Activated CD8-positive, alpha-beta memory T cell treated with anti-CD3 and anti-CD28 coated beads, Interleukin-2, amount 50 U/mL, for 1 hour (primary cell): Measurements from ENCODE around the gene CRISPLD2.

Source experiments
- DNase-seq: peaks from one replicate; pipeline ENCODE4 v3.0.0-alpha.2; 2020; ENCODE audit errors: extremely low read depth

The CRISPLD2 gene

DNA sequence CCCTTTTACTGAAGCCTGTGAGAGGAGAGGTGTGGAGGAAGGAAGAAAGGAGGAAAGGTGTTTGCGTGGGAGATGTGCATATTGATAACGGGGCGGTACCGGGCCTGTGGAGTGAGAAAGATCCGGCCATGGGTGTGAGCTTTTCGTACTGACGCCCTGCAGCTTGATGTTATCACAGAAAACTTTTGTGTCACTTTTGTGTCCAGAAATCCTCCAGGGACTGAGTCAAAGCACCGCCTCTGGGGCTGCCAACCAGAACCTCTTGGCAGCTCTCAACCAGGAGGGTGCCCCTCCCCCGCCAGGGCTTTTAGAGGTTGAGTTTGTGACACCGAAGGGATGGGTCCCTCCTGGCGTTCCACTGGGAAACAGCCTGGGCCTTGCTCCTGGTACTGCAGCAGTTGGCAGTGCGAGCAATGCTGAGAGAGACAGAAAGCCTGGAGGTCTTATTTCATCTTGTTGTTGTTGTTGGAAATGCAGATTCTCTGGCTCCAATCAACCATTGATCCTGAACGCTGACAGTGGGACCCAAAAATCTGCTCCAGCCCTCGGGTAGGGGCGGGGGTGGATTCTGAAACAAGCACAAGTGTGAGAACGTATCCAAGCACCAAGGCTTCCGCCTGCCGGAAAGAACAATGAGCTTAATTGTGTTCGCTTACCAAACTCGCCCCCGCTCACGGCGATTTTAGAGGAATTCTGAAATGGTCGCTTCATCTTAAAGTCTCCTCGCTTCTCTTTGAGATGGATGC, 65.0 kb downstream of the CRISPLD2 start:
- DNase-seq = no peak

DNA sequence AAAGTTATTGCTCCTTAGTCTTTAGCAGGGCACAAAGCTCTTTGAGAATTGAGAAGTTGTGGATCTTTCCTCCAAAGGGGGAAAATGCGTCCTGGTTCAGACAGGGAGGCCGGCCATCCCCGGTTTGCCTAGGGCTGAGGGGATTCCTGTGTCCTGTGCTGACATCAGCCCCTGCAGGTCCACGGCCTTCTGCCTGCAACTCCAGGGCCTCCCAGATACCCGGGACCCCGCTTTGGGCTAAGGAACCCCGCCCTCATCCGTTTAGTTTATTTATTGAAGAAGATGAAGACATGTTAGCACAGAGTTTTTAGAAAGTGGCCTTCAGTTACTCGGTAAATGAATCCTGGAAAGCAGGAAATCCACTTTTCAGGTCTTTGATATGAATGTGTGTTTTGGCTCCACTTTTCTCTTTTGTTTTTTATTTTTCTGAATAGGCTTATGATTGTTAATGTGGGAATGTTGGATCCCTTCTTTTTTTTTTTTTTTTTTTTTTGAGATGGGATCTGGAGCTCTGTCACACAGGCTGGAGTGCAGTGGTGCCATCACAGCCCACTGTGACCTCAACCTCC, 65.6 kb downstream of the CRISPLD2 start:
- DNase-seq = no peak

- DNase-seq = no peak
Measured at GRCh38 chr16:84886497-84887090, 66.8 kb downstream of the CRISPLD2 start.

DNA sequence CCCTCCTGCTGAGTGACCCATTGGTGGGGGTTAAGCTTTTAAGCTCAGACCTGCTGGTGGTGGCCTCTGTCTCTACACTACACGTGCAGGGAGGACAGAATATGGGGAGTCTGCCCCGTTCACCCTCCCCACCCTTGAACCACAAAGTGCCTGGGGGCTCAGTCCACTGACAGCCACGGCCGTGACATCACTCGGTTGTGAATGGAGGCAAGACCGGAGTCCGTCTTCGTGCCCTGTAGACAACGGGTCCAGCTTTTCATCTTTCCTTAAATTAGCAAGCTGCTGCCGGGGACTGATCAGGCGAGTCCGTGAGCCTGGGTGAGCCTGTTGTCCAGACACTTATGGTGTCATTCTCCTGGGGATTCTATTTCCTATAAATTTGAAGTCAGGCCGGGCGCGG, 67.4 kb downstream of the CRISPLD2 start:
- no peak for DNase-seq

DNA sequence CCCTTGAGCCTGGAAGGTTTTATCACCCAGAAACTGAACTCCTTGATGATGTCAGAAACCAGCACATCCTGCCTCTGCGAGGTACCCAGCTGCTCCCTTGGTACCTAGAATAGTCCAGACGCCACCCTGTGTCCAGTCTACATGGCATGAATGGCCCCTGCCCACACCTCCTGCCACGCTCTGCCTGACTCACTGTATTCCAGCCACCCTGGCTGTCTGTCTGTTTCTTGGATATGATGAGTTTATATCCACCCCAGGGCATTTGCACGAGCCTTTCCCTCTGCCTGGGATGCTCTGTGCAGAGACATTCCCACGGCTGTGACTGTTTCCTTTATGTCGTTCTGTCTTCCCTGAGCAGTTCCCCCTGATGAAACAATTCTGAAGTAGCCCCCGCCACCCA, 68.7 kb downstream of the CRISPLD2 start:
- no peak for DNase-seq

DNA sequence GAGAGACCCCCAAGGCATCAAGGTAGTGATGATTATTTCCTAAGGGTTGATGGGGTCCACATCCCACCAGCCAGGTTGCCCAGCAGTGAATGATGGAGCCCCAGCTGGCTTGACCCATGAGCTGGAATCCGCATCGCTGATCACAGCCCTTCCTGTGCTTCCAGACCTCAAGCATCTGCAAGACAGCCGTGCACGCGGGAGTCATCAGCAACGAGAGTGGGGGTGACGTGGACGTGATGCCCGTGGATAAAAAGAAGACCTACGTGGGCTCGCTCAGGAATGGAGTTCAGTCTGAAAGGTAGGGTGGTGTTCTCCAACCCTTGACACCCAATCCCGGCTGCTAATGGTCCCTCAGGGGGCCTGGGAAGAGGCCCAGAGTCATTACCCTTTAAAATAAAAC, 69.3 kb downstream of the CRISPLD2 start:
- DNase-seq = no peak

DNA sequence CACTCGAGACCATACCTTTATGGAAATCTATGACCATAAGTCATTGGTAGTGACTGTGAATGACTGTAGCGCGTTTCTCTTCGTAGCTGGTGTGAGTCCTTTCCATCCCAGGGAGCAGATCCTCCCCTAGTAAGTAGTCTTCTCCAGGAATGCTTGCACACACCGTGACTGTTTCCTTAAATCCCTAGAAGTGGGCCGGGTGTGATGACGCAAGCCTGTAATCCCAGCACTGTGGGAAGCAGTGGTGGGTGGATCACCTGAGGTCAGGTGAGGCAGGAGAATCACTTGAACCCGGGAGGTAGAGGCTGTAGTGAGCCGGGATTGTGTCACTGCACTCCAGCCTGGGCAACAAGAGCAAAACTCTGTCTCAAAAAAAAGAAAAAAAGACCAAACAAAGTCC, 70.6 kb downstream of the CRISPLD2 start:
- DNase-seq = no peak

DNA sequence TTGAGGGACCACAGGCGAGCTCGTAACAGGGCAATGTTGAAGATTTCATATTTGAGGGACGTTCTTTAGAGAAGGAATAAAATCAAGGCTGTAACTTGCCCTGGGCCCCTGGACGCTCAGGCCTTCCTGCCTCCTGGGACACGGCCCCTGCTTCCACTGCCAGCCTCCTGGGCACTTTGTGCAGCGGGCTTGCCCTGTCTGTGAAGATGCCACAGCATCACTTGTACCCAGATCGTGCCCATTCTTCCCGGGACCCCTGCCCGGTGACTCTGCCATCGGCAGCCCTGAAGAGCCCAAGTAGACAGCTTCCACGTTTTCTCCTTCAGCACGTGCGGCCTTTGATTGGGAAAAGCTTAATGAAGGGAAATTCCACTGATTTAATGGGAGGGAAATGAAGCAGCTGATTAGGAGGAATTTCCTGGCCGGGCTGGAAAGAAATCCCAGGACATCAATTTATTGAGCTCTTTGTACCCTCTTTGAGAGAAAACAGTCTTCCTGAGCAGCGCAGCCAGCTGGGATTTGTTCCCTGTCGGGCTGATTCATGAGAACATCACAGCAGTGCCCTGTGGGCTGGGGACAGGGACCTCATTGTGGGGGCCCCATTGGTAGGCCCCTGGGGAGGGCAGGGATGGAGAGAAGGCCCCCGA, 71.5 kb downstream of the CRISPLD2 start:
- no peak for DNase-seq

- DNase-seq = no peak
Measured at GRCh38 chr16:84892097-84892496, 72.3 kb downstream of the CRISPLD2 start.

GRCh38 chr16:84893467-84893848, 73.7 kb downstream of the CRISPLD2 start:
- DNase-seq = no peak

GRCh38 chr16:84893849-84894599, 74.2 kb downstream of the CRISPLD2 start:
- DNase-seq = no peak

DNA sequence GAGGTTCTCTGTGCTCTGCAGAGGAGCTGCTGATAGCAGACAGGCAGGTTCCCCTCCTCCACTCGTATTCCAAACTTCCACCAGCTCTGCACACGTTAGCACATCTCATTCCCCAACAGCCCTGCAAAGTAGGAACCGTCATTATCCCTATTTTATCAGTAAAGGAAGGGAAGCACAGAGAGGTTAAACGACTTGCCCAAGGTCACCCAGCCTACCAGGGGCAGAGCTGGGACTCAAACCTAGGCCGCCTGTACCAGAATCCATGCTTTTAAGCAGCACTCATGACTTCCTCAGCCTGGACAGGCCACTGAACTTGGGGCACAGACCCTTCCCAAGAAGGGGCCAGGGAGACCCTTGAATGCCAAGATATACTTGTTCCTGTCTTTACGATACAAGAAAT, 75.2 kb downstream of the CRISPLD2 start:
- DNase-seq = no peak

GRCh38 chr16:84896847-84897246, 77.1 kb downstream of the CRISPLD2 start:
- no peak for DNase-seq

DNA sequence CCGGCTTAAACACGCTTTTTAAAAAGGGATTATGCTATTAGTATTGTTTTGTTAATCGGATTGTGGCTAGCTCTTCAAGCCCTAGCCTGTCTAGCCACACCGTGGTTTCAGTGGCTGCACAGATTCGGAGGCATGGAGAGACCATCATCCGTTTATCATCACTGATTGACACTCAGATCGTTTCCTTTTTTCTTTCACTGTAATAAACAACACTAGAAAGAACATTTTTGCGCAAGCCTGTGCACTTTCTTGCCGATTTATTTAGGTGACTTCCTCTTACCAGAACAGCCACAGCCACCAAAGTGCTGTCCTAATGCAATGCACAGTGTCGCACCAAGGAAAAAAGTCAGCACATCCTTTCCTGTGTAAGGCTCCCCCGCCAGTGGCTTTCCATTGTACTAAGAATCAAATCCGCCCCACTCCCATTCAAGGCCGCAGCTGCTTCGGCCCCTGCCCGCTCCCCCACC, 78.2 kb downstream of the CRISPLD2 start:
- no peak for DNase-seq

DNA sequence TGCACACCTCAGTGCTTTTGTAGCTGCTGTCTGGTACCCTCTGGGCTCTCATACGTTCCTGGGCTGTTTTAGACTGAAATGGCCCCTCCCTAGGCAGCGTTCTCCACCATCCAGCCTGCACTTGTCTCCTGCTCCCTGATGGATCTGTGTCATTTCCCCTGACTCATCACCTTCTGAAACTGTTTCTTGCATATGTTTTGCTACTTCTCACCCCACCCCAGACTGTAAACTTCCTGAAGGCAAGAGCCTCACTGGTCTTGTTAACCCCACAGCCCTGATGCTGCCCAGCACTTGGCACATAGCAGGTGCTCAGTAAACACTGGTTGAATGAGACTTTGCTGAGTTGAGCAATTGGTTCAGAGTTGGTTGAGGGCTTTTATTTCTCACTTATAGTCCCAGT, 78.7 kb downstream of the CRISPLD2 start:
- DNase-seq = no peak

- DNase-seq = no peak
Measured at GRCh38 chr16:84899414-84899813, 79.6 kb downstream of the CRISPLD2 start.

DNA sequence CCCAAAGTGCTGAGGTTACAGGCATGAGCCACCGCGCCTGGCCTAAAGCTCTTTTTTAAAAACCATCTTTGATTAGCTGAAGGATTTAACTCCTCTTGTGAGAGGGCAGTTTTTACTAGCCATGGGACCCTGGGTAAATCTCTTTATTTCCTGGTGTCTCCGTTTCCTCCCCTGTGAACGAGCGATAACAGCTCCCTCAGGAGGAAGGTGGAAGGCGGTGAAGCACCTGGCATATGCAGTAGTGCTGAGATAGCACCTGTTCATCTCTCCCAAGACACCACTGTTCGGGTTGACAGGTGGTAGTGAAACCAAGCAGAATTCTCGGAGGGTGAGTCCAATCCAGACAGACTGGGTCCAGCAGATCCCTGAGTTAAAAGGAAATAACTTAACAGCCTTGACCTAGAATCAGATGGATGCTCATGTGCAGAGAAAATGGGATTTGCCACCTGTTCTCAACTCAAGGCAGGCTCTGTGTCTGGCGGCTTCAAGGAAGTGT, 86.2 kb downstream of the CRISPLD2 start:
- no peak for DNase-seq

- no peak for DNase-seq
Measured at GRCh38 chr16:84907051-84907450, 87.3 kb downstream of the CRISPLD2 start.

GRCh38 chr16:84907575-84907974, 87.8 kb downstream of the CRISPLD2 start:
- DNase-seq = no peak

DNA sequence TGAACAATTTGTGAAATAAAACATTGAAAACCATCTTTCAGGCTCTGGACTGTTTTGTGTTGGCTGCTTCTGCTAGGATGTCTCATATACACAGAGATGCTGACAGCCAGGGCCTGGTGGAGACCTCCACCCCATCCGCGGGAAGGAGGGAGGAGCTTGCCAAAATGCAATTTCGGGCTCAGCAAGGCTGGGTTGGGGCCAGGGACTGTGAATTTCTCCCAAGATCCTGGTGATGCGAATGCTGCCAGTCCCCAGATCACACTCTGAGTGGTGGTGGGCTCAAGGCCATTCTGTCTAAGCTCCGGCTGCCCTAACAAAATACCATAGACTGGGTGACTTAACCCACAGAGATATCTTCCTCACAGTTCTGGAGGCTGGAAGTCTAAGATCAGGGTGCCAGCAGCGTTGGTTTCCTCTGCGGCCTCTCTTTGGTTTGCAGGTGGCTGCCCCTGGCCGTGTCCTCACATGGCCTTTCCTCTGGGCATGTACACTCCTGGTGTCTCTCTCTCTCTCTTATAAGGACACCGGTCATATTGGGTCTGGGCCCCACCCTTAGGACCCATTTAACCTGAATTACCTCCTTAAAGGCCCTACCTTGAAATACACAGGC, 89.8 kb downstream of the CRISPLD2 start:
- DNase-seq = no peak

- no peak for DNase-seq
Measured at GRCh38 chr16:84911486-84912216, 91.9 kb downstream of the CRISPLD2 start.
